K562 (cell line): Measurements from ENCODE around the gene TREH. TPM values are rescaled to one million over a fixed set of nuclear protein-coding genes. Genes with fewer than 3 reads are reported as not detected.

Experiments
- ARHGAP35 ChIP-seq: fragments of 450-650 bp; IDR thresholded peaks from 2 replicates; pipeline ENCODE4 v1.6.1; 2018; ENCODE audit not compliant: partially characterized antibody
- ARID3A ChIP-seq: IDR thresholded peaks from 2 replicates; pipeline ENCODE4 v1.6.1; 2012; ENCODE audit warnings: low read depth, low read length, improper control_type of control experiment, borderline replicate concordance
- BCLAF1 ChIP-seq, 2 experiments: fragments of 450-650 bp in 1 of 2; IDR thresholded peaks; 2 replicates each; pipeline ENCODE4 v1.6.1; 2011 to 2017; ENCODE audit warnings: low read depth in 2 of 2, antibody characterized with exemption in 1 of 2, borderline replicate concordance in 1 of 2, low read length in 1 of 2, mild to moderate bottlenecking in 1 of 2, mixed read lengths in 1 of 2; ENCODE audit not compliant: control insufficient read depth in 1 of 2
- BMI1 ChIP-seq: fragments of 150-350 bp; IDR thresholded peaks from 2 replicates; pipeline ENCODE4 v1.6.1; 2014; ENCODE audit warnings: low read length
- CBX3 ChIP-seq, 2 experiments: IDR thresholded peaks; 1 replicate in 1 of 2; 2 replicates in 1 of 2; pipeline ENCODE4 v1.6.1; 2012; ENCODE audit warnings: inconsistent platforms in 2 of 2, low read length in 2 of 2, borderline replicate concordance in 1 of 2, control low read depth in 1 of 2
- CTBP1 ChIP-seq: fragments of 450-650 bp; IDR thresholded peaks from 2 replicates; pipeline ENCODE4 v1.6.1; 2016; ENCODE audit warnings: borderline replicate concordance
- CUX1 ChIP-seq: fragments of 200-800 bp; sonication (Bioruptor generic); IDR thresholded peaks from 2 replicates; pipeline ENCODE4 v1.6.1; 2016; ENCODE audit warnings: missing genetic modification characterization, missing compliant biosample characterization
- EP300 ChIP-seq: IDR thresholded peaks from 2 replicates; pipeline ENCODE4 v1.6.1; 2012; ENCODE audit warnings: low read length, improper control_type of control experiment
- HLTF ChIP-seq: fragments of 450-650 bp; IDR thresholded peaks from 2 replicates; pipeline ENCODE4 v1.6.1; 2016
- IRF2 ChIP-seq: sonication (generic); formaldehyde crosslinking; IDR thresholded peaks from 2 replicates; pipeline ENCODE4 v1.8.1; 2022; ENCODE audit warnings: mild to moderate bottlenecking, missing genetic modification reagents
- MAFG ChIP-seq: fragments of 450-650 bp; conservative IDR thresholded peaks from 2 replicates; pipeline ENCODE4 v1.6.1; 2016; ENCODE audit warnings: missing genetic modification characterization, missing compliant biosample characterization
- MTA1 ChIP-seq: fragments of 450-650 bp; IDR thresholded peaks from 2 replicates; pipeline ENCODE4 v1.6.1; 2017; ENCODE audit warnings: borderline replicate concordance
- MYNN ChIP-seq, 2 experiments: sonication (generic); formaldehyde crosslinking in 1 of 2; IDR thresholded peaks; 2 replicates each; pipeline versions ENCODE4 v1.5.0 to v1.6.1; 2016 to 2020; ENCODE audit warnings: antibody characterized with exemption in 1 of 2, missing genetic modification reagents in 1 of 2
- PHF8 ChIP-seq: fragments of 200-600 bp; sonication (generic); IDR thresholded peaks from 2 replicates; pipeline ENCODE4 v1.6.1; 2012; ENCODE audit warnings: mixed run types, mild to moderate bottlenecking, inconsistent platforms, low read length, moderate library complexity, borderline replicate concordance
- SRF ChIP-seq, 2 experiments: fragments of 250-450, 450-650 bp in 1 of 2; sonication (Bioruptor Pico) in 1 of 2; sonication (generic) in 1 of 2; formaldehyde crosslinking; IDR thresholded peaks; 2 replicates each; pipeline versions ENCODE4 v1.5.0 to v1.5.1; 2020 to 2022; ENCODE audit warnings: mild to moderate bottlenecking in 1 of 2, missing genetic modification reagents in 1 of 2
- STAT5A ChIP-seq: IDR thresholded peaks from 2 replicates; pipeline ENCODE4 v1.6.1; 2012; ENCODE audit warnings: low read length, inconsistent platforms, borderline replicate concordance
- TCF3 ChIP-seq: sonication (generic); formaldehyde crosslinking; IDR thresholded peaks from 2 replicates; pipeline ENCODE4 v1.4.0; 2020; ENCODE audit warnings: mild to moderate bottlenecking, missing genetic modification reagents
- ZNF12 ChIP-seq: sonication (generic); formaldehyde crosslinking; IDR thresholded peaks from 2 replicates; pipeline ENCODE4 v1.4.0; 2020; ENCODE audit warnings: mild to moderate bottlenecking, missing genetic modification reagents
- ZNF551 ChIP-seq: fragments of 250-450 bp; sonication (Bioruptor Pico); IDR thresholded peaks from 2 replicates; pipeline ENCODE4 v1.5.0; 2021; ENCODE audit warnings: mild to moderate bottlenecking, moderate library complexity
- ZNF583 ChIP-seq: fragments of 250-450 bp; sonication (Bioruptor Pico); IDR thresholded peaks from 2 replicates; pipeline ENCODE4 v1.4.0; 2020
- polyA plus RNA-seq, 8 experiments: library from polyadenylated mRNA; depleted of rRNA in 4 of 8; stranded (reverse) in 5 of 8; unstranded in 3 of 8; fragments of >200 nt; fragmentation: Nextera tagmentation in 2 of 8; fragmentation: Illumina TruSeq in 1 of 8; extraction: Ambion mirVana in 2 of 8; extraction: Trizol in 1 of 8; gene quantifications; 2 replicates each; pipeline versions ENCODE4 v1.2.1 to v1.2.3, GENCODE V29; 2011 to 2014; ENCODE audit warnings: inconsistent platforms in 1 of 8, missing spikeins in 1 of 8
- total RNA-seq, 7 experiments: library from RNA; depleted of rRNA in 6 of 7; stranded (reverse); fragments of >200 nt in 6 of 7; fragmentation: Illumina TruSeq in 2 of 7; extraction: Trizol in 2 of 7; gene quantifications; 2 replicates each; pipeline versions ENCODE4 v1.2.1 to v1.2.3, GENCODE V29; 2011 to 2021; ENCODE audit warnings: low replicate concordance in 1 of 7

TREH gene
- total and polyA plus RNA-seq, 9 of the 15 experiments (the other 6 are each of a cell fraction or from before 2014, with no cell fraction given) = 0.09 to 0.20 (median 0.11) TPM; not detected in 6

- TF ChIP-seq ARID3A (peak; percentile 66; the same call in 1 of the 2 replicates), EP300 (peak; percentile 78), BCLAF1 (IDR thresholded peaks at IDR 0.05; ENCODE audit: borderline replicate concordance in 1 of 2, control insufficient read depth in 1 of 2, low read depth in 2 of 2, low read length in 1 of 2) (no peak), HLTF (no peak), STAT5A (peak; percentile 44; the same call in 1 of the 2 replicates), MTA1 (peak; percentile 42), IRF2 (CRISPR knock-in tag) (no peak), CTBP1 (peak; percentile 96), ARHGAP35 (no peak), SRF (CRISPR knock-in tag; IDR thresholded peaks at IDR 0.05) (no peak), ZNF551 (no peak), ZNF12 (no peak), ZNF583 (no peak), BMI1 (no peak), MYNN (IDR thresholded peaks at IDR 0.05) (peak; percentile 43; the same call in 1 of the 2 replicates), MYNN (CRISPR knock-in tag; IDR thresholded peaks at IDR 0.05) (no peak), CBX3 (IDR thresholded peaks at IDR 0.05; ENCODE audit: borderline replicate concordance in 1 of 2, low read length in 2 of 2) (no peak), CUX1 (no peak), TCF3 (CRISPR knock-in tag) (peak; percentile 76), PHF8 (no peak), MAFG (tag) (peak; percentile 54)
These were observed 36.4 kb upstream of the TREH start (continued) for GRCh38 chr11:118715837-118716260.
